HG03457 (cell line): ENCODE measurements around the gene ROCK1.

ENCODE experiments used
- ATAC-seq: cut with Tn5 transposase; IDR thresholded peaks from one replicate; pipeline ENCODE4 v1.9.1; 2021; ENCODE audit warnings: moderate number of reproducible peaks; ENCODE audit not compliant: unreplicated experiment

ROCK1 gene

DNA sequence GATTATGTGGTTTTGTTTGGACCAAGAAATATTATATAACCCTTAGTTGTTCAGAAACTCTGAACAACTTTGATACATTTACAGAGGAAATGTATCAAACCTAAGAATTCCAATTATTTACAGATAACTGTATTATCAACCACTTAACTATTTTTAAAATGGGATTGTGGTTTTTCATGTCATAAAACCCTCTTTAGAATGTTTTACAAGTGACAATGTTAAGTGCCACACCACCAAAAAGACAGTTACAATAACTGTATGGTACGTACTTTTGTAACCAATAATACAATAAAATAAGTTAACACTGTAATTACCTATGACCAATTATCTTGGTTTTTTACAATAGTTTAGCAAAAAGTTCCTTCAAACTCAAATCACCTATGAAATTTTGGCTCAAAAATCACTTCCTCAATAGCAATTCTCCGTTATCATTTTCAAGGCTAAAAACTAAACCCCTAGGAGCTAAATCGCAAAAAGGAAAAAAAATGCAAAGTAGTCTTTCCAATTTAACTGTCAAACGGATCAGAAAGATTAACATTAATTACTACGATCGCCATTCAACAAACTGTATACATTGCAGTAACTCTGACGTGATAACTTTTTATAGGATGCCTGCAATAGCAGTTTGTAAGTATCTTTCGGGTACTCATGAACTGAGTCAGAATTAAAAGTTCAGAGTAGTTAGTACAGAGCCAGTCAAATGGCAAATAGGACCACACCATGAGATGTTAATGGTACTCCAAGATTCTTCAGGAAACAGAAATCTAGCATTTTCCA lies 1.5 kb downstream of the ROCK1 start:
- ATAC-seq = no peak

DNA sequence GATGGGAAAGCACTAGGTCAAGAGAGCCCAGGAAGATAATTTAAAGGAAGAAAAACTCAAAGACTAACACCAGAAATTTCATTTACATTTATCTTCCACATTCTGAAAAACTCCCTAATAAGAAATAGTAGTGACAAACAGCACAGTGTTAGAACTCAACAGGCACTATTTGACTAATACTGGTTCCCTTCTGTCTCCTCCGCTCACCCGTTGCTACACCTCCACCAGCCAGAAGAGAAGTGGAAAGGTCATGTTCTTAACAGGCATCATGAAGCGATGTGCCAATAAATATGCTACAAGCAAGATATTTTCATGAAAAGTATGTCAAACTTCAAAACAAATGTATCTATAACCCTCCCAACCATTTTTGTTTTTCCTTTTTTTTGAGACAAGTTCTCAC lies 5.7 kb downstream of the ROCK1 start:
- no peak for ATAC-seq

DNA sequence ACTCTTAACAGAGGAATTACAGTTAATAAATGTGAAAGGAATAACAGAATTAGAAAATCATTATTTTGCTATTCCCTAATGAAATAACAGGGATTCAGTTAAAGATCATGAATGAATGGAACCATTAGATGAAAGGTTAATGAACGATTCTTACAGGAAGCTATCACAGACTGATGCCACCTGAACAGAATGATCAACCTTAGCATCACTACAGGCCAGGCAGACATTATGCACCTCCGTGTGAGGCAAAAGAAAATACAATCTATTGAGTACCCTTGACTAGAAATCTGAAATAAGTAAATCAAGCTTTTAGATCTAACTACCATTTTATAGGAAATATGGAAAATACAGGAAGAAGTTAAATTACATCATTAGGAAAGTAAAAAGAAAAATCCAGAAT lies 10.4 kb downstream of the ROCK1 start:
- ATAC-seq = no peak

DNA sequence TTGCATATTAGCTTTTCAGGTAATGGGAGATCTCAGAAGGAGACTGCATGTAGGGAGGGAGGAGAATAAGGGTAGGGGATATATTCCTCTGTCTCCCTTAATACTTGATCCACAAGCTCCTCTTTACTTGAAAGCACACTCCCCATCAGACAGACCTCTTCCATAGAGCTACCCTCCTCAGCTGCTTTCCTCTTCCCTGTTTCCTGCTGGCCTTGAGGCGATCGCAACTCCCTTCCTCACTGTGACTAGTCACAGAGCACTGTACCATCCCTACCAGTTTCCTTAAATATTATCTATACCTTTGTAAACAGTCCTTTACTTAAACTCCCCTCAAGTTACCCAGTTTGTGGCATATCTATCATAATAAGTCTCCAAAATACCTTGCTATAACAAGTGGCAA lies 10.9 kb downstream of the ROCK1 start:
- no peak for ATAC-seq

DNA sequence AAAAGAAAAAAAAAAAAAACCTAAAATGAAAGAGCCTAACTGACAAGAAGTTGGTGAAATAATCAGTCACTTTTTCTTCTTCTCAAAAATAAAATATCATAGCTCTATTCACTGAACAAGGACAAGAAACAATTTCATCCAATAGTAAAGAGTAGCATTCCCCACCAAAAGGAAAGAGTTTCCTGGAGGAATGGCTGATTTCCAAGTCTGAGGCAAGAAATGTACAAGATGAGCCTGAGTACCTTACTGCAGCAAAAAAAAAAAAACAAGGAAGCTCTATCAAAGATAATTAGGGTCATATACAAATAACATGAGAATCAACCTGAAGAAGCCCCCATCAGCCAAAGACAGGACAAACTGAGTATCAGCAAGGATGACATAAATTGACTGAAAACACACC lies 11.5 kb downstream of the ROCK1 start:
- no peak for ATAC-seq

DNA sequence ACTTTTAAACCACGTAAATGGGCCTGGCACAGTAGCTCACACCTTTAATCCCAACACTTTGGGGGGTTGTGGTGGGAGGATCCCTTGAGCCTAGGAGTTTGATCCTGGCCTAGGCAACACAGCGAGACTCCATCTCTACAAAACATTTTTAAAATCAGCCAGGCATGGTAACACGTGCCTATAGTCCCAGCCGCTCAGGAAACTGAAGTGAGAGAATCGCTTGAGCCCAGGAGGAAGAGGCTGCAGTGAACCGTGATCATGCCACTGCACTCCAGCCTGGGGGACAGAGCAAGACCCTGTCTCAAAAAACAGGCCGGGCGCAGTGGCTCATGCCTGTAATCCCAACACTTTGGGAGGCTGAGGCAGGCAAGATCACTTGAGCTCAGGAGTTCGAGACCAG lies 12.2 kb downstream of the ROCK1 start:
- ATAC-seq = peak; percentile 52

DNA sequence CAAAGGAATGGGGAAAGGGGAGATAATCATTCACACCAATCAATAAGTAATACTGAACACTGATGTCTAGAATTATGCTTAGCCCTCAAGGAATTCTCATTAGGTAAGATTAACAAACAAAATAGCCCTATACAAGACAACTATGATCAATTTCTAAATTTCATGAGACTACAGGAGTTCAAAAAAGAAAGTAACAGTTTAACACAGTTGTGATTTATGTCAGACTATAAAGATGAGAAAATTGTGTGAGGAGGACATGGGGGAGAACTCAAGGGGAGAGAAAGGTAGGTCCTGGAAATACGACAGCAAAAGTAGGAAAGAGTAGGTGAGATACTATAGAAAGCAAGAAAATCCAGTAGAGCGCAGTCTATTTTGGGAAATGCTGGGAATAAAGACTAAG lies 14.9 kb downstream of the ROCK1 start:
- no peak for ATAC-seq

DNA sequence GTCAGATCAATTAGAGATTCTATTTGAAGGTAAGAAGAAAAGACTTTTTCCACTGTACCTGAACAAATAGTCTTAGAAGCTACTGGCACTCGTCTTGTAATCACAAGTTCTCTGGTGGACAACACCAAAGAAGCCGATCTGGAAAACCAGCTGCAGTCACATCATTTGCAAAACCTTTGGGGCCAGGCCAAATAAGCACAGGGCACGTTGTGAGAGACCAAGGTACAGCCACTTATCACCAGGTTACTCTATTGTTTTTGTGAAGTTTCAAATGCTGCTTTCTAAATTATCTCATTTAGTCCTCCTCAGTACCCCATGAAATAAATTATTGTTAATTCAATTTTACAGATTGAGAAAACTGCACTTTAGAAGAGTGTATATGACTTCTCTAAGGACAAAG lies 18.5 kb downstream of the ROCK1 start:
- ATAC-seq = no peak

DNA sequence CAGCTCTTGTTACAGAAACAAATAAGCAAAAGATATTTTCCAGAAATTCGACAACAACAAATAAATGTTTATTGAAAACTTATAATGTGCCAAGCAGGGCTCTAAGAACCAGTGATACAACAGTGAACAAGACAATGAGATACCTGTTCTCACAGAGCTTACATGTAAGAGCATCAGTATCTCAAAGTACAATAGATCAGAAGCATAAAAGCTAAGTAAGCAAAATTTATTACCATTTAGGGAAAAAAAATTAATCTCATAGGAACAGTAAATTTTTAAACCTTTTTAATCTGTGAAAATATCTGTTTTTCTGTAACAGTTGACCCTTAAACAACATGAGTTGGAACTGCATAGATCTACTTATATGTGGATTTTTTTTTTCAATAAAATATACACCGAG lies 20.9 kb downstream of the ROCK1 start:
- ATAC-seq = no peak

DNA sequence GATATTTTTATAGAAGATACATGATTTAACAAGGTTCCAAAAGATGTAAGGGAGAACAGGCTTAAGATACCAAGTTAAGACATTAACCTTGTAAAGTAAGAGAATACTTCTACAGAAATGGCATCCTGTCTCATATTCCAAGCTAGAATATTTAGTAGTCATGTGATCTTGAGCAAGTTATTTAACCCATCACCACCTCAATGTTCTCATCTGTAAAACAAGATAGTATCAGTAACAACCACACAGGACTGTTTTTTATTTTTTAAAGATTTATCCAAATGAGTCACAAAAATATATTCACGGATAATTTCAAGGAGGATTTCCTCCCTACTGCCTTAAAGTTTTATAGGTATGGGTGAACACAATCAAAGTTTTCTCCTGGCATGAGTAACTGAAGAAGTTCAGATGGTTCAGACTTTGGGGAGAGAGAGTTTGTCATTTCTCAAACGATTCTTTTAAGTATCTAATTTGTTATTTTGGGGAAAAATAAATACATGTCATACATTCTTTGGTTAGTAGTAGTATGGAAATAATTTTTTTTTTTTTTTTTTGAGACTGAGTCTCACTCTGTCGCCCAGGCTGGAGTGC lies 25.9 kb downstream of the ROCK1 start:
- ATAC-seq = no peak

DNA sequence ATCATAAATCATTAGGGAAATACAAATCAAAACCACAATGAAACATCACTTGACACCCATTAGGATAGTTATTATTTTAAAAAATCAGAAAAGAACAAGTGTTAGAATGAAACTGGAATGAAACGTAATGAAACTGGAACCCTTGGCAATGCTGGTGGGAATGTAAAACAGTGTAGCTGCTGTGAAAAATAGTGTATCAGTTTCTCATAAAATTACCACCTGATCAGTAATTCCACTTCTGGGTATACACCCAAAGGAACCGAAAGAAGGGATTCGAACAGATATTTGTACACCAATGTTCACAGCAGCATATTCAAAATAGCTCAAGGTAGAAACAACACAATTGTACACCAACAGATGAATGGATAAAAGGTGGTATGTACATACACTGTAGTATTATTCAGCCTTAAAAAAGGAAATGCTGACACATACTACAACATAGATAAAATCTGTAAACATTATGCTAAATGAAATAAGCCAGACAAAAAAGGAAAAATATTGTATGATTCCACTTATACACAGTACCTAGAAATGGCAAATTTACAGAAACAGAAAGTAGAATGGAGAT lies 27.0 kb downstream of the ROCK1 start:
- no peak for ATAC-seq

DNA sequence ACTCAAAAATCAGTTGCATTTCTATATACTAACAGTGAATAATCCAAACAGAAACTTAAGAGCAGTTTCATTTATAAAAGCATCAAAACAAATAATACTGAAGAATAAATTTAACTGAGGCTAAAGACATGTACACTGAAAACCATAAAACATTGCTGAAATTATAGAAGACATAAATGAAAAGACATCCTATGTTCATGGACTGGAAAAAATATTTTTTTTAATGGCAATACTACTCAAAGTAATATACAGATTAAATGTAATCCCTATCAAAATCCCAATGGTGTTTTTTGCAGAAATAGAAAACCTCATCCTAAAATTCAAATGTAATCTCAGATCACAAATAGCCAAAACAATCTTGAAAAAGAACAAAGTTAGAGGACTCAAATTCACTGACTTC lies 28.6 kb downstream of the ROCK1 start:
- no peak for ATAC-seq

DNA sequence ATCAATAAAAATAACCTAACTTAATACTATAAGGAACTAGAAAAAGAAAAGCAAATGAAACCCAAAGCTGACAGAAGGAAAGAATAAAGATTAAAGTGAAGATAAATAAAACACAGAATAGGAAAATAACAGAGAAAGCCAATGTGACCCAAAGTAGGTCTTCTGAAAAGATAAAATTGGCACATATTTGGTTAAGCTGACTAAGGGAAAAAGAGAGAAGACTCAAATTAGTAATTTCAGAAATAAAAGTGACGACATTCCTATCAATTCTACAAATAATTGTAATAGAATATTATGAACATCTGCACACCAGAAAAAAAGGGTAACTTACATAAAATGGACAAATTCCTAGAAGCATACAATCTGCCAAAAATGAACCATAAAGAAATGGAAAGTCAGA lies 30.2 kb downstream of the ROCK1 start:
- no peak for ATAC-seq

DNA sequence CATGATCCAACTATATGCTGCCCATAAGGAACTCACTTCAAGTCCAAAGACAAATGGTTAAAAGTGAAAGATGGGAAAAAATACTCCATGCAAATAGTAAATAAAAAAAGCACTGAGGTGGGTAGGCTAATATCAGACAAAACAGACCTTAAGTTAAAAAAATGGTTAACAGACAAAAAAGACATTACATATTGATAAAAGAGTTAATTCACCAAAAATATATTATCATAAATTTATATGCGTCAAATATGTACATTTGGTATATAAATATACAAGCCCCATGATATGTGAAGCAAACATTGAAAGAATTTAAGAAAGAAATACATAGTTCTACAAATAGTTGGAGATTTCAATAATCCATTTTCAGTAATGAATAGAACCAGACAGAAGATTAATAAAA lies 31.0 kb downstream of the ROCK1 start:
- ATAC-seq = no peak

DNA sequence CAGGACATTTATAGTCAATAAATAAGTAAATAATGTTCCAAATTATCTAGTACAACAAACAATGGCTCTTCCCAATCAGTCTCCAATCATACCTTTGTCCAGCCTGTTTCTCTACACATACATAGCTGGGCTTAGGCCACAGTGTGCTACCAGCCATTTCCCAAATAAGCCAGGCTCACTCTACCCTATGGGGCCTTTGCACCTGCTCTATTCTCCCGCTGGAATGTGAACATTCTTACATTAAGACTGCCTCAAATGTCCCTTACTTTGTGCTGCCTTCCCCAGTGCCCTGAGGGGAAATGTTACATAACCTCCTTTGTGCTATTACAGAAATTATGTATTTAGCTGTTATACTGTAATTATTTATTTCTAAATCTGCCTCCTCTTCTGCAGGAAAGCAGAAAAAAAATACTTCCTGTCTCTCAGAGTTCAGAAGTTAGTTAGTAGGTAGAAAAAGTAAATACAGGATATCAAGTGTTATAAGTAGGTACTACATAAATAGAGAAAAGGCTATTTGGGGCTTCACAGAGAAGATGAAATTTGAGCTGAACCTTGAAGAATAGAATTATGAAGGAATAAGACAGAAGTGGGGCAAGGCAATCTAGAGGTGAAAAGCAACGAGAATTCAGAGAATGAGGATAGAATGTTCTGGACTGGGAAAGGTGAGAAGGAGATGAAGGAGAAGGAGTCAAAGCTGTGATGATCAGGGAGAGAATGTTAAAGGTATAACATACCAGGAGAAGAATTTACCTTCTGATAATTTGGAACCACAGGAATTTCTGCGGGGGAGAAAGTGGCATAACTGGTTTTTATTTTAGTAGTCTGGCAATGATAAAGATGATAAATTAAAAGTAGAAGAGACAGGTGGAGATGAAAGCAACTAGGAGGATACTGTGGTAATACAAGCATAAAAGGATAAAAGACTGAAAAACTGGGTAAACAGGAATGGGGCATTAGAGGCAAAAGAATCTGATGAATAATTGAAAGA lies 37.0 kb downstream of the ROCK1 start:
- no peak for ATAC-seq

DNA sequence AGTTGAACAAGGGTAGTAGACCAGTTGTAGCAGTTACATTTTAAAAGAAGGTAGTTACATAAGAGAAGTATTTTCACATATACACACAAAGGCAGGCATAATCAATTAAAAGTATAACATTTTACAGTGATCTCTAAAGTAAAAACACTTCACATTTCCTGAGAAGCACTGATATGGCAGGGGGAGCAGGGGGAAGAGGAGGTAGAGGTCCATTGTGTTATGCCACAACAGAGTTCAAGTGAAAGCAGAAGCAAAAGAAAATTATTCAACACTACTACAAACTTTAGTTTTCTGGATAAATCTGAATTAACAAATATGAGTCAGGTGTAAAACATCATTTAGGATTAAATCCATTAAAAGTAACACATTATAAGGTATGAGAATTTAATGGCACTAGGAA lies 38.4 kb downstream of the ROCK1 start:
- no peak for ATAC-seq

DNA sequence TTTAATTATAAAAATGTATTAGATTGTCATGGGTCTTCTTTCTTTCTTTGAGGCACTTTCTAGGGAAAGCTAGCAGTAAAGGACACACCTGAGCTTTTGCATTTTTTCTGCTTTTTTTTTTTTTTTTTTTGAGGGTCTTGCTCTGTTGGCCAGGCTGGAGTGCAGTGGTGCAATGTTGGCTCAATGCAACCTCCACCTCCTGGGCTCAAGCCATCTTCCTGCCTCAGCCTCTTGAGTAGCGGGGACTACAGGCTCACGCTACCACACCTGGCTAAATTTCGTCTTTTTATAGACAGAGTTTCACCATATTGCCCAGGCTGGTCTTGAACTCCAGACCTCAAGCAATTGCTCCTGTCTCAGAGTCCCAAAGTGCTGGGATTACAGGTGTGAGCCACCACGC lies 40.5 kb downstream of the ROCK1 start:
- no peak for ATAC-seq

DNA sequence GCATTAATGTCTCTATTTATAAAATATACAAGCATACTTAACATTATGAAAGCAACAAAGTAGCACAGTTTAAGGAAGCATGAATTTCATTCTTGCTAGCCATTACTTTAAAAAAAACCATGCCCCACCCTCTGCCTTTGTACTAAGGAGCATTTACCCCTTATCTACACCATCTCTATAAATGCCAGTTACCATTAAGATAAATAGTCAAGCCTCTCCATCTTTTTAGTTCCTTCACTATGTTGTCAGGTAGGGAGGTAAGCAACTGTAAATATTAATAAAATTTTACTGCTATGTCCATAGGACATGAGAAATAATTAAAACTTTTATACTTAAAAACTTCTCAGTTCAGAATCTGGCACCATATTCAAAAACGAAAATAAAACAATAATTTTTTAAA lies 42.1 kb downstream of the ROCK1 start:
- no peak for ATAC-seq

DNA sequence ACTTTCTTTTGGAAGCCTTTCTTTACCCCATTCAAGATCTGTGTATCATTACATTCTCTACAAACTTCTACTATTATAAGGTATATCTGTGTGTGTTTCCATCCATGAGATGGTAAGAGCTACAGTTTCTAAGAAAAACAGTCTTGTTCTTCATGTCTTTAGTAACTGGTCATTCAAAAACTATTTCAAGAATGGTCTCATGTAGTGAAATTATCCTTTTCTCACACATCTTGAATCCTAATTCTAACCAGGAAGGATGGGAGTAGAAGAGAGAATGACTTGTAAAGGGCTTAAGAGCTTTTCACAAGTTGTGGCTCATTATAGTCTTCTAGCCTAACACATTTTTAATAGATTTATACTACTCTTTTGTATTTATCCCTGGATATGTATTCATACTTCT lies 47.3 kb downstream of the ROCK1 start:
- no peak for ATAC-seq

DNA sequence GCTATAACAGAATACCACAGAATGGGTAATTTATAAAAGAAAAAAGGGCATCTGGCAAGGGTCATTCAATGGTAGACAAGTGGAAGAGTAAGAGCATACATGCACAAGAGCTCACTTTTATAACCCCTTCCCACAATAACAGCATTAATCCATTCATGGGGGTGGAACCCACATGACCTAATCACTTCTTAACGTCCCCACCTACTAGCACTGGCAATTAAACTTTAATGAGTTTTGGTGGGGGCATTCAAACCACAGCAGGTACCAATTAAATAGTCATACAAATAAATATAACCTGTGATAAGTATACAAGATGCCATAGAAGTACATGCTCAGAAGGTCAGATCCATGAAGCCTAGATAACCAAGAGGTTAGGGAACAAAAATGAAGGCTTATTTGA lies 48.6 kb downstream of the ROCK1 start:
- ATAC-seq = no peak

DNA sequence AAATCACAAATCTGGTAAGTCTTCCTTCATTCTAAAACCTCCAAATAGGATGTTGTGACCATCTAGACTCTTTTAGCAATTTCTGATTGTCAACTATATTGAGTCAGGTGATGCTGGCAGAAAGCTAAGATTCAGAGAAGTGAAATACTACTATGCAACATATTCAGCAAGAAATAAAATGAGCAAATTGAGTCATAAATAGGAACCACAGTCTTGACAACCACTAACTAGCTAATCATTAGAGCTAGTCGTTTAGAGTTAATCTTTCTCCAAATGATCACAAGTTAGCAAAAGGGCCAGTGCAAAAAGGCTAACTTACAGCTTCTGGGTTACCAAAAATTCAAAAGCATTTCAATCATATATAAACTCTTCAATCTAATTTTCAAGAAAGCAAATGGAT lies 54.5 kb downstream of the ROCK1 start:
- ATAC-seq = no peak
